HuH-7.5 (cell line): ENCODE results near the gene MZT2B.
A peak's percentile ranks its signal among the peaks of the same experiment; 100 is the strongest.
"Not testable (repeated sequence)": the region's sequence is repeated elsewhere in the genome, so short reads cannot be mapped to it uniquely, and the experiment has no call there.

ENCODE experiments used
- DNase-seq: peaks from one replicate; pipeline ENCODE4 v3.0.0; 2011; ENCODE audit warnings: low spot score

The MZT2B gene

DNA sequence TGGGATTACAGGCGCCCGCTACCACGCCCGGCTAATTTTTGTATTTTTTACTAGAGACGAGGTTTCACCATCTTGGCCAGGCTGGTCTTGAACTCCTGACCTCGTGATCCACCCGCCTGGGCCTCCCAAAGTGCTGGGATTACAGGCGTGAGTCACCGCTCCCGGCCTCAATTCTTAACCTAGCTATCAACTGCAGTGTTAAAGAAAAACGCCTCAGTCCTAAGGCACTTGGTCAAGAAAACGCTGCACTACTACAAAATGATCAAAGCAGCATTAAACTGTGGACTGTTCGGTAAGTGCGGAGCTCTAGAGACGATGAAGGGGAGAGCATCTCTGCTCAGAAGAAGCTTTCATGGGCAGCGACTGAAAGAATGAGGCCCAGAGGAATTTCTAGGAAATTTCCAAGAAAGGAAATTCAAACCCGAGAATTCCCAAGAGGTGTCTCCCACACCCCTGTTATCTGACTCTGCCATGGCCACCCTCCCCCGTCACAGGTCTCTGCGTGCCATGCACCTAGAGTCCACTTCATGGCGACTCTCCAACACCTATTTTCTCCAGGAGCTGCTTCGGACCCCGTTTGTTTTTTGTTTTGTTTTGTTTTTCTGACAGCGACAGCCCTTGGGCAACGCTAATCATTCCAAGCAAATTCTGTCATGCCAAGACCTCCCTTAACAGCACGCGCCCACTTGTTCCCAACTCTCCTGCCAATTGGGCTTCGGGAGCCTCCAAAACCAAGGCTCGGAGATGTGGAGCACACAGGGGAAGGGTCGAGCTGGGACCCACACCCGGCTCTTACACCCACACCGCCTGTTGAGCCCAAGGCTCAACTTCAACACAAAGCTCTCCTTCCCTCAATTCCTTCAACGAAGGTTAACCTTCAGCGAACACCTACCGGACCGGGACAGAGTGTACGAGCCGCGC, 1.4 kb upstream of the MZT2B start:
- not testable (repeated sequence) for DNase-seq

DNA sequence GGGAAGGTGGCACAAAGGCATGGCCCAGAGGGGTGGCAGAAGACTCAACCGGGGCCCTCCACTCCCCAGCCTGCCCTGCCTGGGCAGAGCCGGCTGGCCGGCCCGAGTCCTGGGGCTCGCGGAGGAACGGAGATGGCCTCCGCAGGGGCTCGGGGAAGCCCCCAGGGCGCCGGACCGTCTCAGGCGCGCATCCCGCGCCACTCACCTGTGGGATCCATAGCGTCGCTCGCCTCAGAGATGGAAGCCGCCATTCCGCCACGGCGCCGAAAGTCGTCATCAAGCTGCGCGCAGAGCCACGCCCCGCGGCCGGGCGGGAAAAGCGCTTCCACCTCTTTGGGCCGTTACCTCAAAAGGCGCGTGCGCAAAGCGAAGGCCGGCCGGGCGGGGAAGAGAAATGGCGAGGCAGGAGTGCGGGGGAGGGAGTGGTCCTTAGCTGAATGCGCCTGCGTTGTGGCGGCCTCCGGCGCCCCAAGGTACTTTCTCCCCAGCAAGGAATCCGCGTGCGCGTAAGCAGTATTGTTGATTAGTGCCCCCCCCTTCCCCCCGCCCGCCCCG, 660 bp upstream of the MZT2B start, which contains the start of gene SMPD4:
TSS of gene SMPD4 (minus strand) at position 278 of the 555 bp plus-strand sequence. CDS start 5,010 bp downstream, outside the sequence.
- peak; percentile 73 for DNase-seq

DNA sequence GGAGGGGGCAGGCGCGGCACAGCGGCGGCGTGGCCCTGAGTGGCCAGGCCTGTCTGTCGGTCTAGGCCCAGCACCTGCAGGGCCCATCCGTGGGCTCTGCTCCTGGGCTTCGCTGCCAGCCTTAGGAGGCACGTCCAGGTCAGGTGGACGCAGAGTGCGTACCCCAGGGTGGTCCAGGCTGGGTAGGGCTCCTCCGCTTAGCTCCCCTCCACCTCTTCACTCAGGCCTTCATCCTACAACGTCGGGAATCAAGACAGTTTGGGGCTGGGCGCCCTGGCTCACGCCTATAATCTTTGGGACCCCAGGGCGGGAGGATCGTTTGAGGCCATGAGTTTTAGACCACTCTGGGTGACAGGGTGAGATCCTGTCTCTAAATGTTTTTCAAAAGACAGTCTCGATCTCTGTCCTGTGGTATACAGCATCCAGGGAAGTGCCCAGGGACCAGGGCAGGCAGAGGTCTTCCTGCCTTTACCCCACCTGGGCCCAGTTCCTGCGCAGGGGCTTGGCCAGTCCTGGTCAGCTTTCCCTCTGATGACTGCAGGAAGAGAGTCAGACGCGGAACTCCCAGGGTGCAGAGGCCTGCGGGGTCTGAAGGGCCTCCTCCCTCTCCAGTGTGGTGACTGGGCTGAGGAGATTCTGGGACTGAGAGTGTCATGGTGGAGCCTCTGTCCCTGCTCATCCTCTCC, 907 bp downstream of the MZT2B start:
- DNase-seq = not testable (repeated sequence)

DNA sequence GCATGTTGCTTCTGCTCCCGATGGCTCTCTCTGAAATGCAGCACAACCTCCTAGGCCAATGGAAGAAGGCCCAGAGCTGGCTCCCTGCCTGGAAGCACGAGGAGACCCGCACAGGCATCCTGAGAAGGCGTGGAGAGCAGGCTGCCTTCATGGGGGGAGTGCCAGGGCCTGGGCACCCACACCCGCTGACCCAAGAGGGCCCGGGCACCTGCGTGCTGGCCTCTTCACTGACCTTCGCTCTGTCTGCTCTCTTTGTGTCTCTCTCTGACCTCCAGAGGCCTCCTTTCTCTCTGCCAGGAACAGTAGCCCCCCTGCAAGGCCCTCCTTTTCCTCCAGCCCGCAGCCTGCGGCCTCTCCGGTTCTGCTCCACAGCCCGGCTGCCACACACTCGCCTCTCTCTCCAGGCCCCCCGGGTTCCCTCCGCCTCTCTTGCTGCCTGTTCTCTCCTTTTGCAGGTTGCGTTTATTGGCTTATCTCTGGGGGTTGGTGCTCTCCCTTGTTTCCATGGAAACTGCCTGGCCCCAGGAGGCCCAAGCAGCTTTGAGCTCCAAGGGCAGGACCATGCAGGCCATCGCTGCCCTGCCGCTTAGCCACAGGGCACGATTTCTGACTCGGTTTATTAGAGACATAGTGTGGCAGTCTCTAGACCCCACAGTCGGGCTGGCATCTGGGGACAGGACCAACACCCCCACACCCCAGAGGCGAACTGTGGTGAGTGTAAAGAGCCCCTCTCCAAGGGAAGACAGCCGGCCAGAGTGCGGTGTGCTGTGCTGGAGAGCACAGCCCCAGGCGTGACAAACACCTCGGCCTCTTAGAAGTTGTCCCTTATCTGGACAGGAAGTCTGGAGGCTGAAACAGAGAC, 1.7 kb downstream of the MZT2B start:
- DNase-seq = no peak

DNA sequence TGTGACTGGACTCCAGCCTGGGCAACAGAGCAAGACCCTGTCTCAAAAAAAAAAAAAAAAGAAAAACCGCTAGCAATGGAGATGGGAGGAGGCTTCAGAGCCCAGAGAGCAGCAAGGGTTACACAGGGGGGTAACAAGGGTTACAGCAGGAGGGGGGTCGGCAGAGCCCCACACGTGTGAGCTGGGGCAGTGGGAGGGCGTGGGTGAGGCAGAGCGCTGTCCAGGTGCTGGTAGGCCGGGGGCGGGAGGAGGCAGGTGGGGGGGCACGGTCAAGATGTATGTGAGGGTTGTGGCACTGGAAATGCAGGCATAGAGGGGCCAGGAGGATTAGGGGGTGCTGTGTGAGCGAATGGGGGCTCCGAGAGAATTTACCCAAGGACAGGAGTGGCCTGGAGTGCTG, 3.4 kb downstream of the MZT2B start:
- DNase-seq = no peak

DNA sequence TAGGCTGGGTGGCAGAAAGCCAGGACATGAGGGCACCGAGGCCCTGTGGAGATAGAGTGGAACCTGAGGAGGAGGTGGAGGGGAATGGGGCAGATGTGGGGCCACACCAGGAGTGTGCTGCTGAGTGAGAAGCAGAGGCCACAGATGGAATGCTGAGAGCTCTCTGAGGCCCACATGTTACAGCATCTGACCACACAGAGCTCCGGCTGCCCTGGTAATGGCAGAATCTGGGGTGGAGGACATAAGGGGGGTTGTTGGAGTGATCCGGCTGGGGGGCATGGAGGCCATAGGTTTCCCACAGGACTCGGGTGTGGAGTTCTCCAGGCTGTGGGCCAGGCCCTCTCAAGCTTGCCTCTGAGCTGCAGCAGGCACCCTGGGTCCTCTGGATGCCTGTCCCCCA, 3.8 kb downstream of the MZT2B start:
- DNase-seq = no peak

DNA sequence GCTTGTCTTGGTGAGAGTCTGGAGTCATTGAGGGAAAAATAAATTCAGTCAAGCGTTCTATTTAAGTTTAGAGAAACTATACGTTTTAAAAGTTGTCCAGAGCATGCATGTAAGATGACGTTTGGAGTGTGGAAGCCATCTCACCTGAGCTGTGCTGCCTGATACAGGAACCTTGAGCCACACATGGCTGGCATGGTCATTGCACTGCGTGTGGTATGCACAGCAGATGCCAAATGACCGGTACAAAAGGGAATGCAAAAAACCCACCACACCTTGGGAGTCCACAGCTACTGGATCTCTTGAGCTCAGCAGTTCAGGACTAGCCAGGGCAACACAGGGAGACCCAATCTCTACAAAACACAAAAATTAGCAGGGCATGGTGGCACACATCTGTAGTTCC, 4.3 kb downstream of the MZT2B start:
- DNase-seq = no peak

DNA sequence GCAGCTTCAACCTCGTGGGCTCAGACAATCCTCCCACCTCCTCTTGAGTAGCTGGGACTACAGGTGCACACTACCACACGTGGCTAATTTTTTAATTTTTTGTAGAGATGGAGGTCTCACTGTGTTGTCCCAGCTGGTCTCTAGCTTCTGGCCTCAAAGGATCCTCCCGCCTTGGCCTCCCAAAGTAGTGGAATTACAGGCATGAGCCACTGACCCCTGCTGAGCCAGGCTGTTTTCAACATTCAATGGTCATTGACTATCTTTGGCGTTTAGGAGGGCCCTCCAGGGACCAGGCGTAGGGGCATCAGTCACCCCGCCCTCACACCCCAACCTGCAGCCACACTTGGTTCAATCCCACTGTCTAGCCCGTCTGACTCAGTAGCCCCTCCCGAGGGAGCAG, 5.2 kb downstream of the MZT2B start:
- DNase-seq = no peak

DNA sequence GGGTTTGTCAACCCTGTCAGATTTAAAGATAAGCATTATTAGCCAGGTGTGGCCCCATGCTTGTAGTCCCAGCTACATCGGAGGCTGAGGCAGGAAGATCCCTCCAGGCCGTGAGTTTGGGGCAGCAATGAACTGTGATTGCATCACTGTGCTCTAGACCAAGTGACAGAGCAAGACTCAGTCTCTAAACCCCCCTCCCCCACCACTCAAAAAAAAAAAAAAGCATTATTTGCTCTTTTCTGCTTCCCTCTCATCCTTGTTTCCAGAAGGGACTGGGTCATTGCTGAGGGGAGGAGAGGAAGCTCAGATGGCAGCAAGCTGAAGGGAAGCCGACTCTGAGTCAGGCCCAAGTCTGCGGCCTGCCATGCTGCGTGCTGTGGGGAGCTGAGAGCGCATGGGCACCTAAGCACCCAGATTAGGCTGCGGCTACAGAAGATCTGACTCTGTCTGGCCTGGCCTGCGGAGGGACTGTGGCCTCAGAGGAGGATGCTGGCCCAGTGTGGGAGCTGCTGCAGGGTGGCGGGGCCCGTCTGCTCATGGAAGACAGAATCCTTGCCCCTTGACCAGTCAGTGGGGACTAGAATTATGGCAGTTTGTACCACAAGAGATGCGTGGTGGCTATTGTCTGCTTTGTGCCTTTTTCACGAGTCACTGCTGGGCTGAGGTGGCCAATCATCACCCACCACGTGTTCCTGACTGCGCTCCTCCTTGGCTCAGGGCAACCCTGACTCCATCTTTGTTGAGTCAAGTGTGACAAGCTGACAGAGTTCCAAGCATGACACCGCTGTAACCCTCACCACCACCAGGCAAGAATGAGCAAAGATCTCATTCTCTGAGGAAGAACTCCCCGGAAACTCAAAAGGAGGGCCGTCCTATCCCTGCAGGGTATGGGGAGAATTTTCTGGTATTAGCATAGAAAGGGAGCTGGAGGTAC, 6.1 kb downstream of the MZT2B start:
- DNase-seq = not testable (repeated sequence)

DNA sequence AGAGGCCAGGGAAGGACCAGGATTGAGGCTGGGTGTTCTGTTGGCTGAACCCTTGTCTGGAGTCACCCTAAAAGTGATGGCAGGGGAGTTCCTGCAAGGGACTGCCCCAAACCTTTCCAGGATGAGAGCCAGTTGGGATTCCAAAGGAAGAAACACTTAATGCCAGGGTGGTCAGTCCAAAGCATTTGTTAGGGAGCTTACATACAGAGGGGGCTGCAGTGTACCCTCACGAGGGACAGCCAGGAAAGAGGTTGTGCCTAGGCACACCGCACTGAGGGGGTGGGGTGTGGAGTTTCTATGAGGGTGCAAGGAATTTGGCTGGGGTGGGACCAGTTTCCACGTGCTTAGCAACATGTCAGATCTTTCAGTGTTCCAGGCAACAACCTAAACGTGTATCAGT, 6.9 kb downstream of the MZT2B start:
- DNase-seq = not testable (repeated sequence)

DNA sequence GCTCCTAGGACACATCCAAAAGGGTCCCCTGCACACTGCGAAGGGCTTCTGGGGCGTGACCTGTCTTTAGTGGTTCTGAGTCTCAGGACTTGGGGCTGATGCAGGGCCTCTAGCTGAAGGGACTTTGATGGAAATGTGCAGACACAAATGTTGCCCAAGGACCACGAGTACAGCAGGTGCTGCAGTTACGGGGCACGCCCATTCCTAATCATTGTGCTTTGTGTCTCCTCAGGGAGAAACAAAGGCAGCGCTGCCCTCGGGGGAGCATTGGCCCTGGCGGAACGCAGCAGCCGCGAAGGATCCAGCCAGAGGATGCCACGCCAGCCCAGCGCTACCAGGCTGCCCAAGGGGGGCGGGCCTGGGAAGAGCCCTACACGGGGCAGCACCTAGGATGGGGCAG, 8.2 kb downstream of the MZT2B start:
- DNase-seq = no peak

DNA sequence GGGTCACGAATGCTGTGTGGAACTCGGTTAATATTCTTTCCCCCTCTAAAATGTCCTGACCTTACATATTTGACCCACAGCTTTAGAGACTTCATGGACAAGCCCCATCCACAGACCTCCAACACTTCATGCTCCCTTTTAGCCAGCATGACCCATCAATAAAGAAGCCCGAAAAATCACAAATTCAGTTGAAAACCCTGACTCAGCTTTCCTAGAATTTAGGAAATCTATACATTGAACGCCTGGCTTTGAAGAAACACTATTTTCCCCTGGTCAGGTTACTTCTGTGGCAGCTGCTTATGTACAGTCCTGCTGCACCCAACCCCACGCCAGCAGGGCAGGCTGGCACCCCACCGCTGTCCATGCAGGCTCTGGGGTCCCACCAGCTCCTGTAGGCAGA, 9.3 kb downstream of the MZT2B start:
- not testable (repeated sequence) for DNase-seq

DNA sequence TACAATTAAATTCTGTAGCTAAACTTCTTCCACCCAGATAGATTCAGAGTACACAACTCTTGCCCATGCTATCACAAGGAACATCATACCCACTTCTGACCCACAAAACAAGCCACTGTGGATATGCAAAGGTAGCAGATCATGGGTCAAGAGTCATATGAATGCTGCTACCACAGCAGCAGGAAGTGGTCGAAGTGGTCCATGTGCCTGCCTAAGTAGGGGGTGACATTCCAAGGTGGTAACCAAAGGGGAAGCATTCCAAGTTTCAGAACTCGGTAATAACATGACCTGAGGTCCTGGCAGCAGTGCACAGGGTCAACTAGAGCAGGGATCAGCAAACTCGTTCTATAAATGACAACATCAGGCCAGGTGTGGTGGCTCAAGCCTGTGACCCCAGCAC, 10.4 kb downstream of the MZT2B start:
- DNase-seq = not testable (repeated sequence)

DNA sequence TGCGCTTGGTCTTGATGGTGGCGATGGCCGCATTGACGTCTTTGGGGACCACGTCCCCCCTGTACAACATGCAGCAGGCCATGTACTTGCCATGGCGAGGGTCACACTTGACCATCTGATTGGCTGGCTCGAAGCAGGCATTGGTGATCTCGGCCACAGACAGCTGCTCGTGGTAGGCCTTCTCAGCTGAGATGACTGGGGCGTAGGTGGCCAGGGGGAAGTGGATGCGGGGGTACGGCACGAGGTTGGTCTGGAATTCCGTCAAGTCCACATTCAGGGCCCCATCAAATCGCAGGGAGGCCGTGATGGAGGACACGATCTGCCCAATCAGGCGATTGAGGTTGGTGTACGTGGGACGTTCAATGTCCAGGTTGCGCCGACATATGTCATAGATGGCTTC, 11.8 kb downstream of the MZT2B start:
- not testable (repeated sequence) for DNase-seq

DNA sequence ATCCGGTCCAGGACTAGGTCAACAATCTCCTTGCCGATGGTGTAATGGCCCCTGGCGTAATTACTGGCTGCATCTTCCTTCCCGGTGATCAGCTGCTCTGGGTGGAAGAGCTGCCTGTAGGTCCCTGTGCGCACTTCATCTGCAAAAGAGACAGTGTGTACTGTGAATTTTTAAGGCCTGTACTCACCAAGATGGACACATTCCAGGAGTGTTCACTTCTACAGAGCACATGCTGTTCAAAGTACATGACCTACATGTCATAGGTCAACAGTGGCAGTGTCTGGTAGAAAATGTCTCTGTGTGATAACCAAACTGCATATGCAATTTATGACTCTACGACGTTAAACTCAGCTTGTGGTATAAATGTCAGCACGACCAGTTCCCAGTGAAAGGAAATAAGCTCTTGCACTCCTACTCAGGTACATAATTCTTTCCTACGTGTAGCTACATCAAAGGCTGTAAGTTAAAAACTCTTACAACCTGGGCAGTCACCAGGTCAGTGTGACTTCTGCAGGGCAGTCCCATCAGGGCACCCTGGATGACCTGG, 13.1 kb downstream of the MZT2B start:
- not testable (repeated sequence) for DNase-seq

DNA sequence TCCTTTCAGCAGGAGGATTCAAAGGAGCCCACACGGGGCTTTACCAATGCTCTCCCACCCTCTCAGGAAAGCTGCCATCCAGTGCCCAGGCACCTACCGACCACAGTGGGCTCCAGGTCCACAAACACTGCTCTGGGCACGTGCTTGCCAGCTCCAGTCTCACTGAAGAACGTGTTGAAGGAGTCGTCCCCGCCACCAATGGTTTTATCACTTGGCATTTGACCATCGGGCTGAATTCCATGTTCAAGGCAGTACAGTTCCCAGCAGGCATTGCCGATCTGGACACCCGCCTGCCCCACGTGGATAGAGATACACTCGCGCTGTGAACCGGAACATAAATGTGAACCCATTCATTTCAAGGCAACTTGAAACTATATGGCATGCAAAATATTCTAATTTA, 14.0 kb downstream of the MZT2B start:
- not testable (repeated sequence) for DNase-seq

DNA sequence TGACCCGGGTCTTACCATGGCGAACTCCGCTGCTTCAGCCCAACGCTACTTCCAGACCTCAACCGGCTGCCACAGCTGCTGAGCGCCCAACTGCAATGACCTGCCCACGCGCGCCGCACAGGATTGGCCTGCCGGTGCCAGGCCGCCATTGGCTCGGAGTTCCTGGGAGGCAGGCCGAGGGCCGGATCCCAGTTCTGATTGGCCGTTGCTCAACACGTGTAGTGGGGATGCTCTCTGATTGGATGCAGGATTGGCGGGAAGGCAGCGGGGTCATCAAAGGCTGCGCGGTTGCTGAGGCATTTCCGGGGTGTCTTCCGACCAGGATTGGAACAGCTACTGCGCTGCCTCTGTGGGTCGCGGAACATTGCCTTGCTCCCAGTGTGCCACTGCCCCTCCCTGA, 16.3 kb downstream of the MZT2B start, which contains the start of gene TUBA3E:
TSS of gene TUBA3E (minus strand) at position 97 of the 400 bp plus-strand sequence. CDS start at position 18, 79 bp downstream.
- no peak for DNase-seq

DNA sequence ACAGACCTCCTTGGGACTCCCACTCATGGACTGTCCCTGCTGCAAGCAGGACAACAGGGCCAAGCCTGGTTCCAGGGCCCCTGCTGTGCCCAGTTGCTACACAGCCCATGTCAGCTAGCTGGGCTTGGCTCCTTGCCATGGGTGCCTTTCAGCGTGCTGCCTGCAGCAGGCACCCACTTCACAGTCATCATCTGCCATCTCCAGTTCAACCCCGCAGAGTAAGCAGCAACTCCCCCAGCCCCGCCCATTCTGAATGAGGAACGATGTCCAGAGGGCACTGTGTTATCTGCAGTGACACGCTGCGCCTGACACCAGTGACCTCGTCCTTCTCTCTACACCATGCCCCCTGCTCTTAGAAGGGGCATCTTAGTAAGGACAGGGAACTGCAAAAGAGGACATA, 20.5 kb downstream of the MZT2B start:
- not testable (repeated sequence) for DNase-seq

DNA sequence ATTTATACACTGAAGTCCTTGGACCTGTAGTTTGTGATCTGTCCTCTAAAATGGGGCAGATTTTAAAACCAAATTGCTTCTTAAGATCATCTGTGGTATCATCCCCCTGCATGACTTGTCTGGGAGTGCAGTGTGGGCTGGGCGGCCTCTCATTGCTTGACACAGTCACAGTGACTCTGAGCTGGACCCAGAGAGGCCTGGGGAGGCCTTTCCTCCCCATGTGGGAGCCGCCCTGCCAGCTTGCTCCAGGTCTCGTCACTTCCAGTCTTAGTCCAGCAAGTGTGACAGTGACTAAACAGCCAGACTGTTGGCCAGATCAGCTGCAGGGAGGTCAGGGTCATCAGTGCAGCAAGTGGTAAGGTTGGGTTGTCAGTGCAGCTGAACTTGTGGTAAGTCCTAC, 21.1 kb downstream of the MZT2B start:
- DNase-seq = not testable (repeated sequence)

DNA sequence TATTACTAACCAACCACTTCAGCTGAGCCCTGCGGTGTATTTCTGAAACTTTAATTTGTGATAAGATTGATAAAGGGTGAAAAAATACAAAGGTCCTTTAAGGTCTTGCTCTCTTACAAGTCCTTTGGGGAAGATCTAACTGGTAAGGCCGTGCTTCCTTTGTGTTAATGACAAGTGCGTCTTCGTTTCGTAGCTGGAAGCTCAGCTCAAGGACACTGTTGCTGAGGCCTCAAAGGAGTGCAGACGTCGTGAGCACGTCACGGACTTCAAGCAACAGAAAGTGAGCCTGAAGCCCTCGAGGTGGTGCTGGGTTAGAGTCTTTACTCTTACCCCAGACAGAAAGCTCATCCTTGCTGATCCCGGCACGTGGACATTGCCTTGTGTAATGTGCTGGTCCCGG, 25.0 kb downstream of the MZT2B start:
- DNase-seq = not testable (repeated sequence)
